ENCODE measurements around the gene LYAR.
"Not testable (repeated sequence)": the region's sequence is repeated elsewhere in the genome, so short reads cannot be mapped to it uniquely, and the experiment has no call there.

LYAR gene

DNA sequence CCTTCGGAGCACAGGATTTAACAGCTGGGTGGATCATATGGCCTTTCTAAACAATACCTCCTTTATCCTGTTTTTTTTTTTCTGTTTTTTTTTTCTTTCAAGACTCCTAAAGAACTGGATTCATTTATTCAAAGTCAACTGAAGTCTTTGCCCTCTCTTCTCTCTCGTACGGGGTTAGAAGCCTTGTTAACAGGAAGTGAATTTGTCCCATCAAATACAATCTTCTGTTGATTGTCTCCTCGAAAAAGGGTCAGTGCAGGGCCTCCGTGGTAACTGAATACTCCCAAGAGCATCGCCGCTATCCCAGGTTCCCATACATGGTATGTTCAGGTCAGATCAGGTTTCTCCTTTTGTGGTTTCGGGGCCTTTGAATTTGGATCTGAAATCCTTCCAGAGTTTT is 40.1 kb downstream of the LYAR start:
- Histone ChIP-seq H3K9me3 (ENCODE audit: low read length) (no peaks in the 10 kb centered on the region), H4K20me1 (ENCODE audit: insufficient read depth, low read length) (no peaks in the 10 kb centered on the region), H3K36me3 (ENCODE audit: insufficient read depth, low read length) (0 out of 2 replicates have a peak, but pooled peaks cover 4% of the 10 kb centered on the region), H3K4me2 (ENCODE audit: low read length) (no peak overlapping the region), H2AFZ (ENCODE audit: low read length) (no peak overlapping the region), H3K27ac (ENCODE audit: low read depth, low read length, poor library complexity, severe bottlenecking) (no peak overlapping the region), H3K9me2 (ENCODE audit: low read depth, low read length) (no peaks in the 10 kb centered on the region), H3K79me2 (ENCODE audit: insufficient read depth, low read length) (0 out of 2 replicates have a peak, but pooled peaks cover 5% of the 10 kb centered on the region), H3K4me3 (ENCODE audit: low read depth, low read length, poor library complexity, severe bottlenecking) (no peak overlapping the region), H3K27me3 (ENCODE audit: insufficient read depth, low read length) (no peaks in the 10 kb centered on the region), H3K4me1 (ENCODE audit: insufficient read depth, low read length, severe bottlenecking) (peaks cover 14% of the 10 kb centered on the region), H3K9ac (ENCODE audit: low read length) (no peak overlapping the region), H3F3A (ENCODE audit: insufficient read depth, low read length) (no peaks in the 10 kb centered on the region)
- TF ChIP-seq, protein P1, sequence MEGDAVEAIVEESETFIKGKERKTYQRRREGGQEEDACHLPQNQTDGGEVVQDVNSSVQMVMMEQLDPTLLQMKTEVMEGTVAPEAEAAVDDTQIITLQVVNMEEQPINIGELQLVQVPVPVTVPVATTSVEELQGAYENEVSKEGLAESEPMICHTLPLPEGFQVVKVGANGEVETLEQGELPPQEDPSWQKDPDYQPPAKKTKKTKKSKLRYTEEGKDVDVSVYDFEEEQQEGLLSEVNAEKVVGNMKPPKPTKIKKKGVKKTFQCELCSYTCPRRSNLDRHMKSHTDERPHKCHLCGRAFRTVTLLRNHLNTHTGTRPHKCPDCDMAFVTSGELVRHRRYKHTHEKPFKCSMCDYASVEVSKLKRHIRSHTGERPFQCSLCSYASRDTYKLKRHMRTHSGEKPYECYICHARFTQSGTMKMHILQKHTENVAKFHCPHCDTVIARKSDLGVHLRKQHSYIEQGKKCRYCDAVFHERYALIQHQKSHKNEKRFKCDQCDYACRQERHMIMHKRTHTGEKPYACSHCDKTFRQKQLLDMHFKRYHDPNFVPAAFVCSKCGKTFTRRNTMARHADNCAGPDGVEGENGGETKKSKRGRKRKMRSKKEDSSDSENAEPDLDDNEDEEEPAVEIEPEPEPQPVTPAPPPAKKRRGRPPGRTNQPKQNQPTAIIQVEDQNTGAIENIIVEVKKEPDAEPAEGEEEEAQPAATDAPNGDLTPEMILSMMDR (IDR thresholded peaks at IDR 0.05; ENCODE audit: low read length): no peak
- no peak for TF ChIP-seq EZH2 (IDR thresholded peaks at IDR 0.05; ENCODE audit: borderline replicate concordance, low read length)

DNA sequence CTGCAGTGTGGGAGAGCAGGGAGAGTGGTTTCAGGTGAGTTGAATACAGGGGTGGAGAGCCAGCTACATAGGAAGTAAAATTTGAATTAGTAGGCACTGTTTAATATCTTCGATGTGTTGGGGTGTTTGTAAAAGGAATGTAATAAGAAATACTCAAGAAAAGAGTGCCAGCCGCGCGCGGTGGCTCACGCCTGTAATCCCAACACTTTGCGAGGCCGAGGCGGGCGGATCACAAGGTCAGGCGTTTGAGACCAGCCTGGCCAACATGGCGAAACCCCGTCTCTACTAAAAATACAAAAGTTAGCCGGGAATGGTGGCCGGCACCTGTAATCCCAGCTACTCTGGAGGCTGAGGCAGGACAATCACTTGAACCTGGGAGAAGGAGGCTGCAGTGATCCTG is 40.6 kb downstream of the LYAR start:
- not testable (repeated sequence) for H3K9ac ChIP-seq (ENCODE audit: low read length); H4K20me1 ChIP-seq (ENCODE audit: insufficient read depth, low read length); H3K36me3 ChIP-seq (ENCODE audit: insufficient read depth, low read length); H3K4me3 ChIP-seq (ENCODE audit: low read depth, low read length, poor library complexity, severe bottlenecking); H3K9me3 ChIP-seq (ENCODE audit: low read length); H3K9me2 ChIP-seq (ENCODE audit: low read depth, low read length); H3K27ac ChIP-seq (ENCODE audit: low read depth, low read length, poor library complexity, severe bottlenecking); H3K4me2 ChIP-seq (ENCODE audit: low read length); H3K27me3 ChIP-seq (ENCODE audit: insufficient read depth, low read length); H3F3A ChIP-seq (ENCODE audit: insufficient read depth, low read length); H2AFZ ChIP-seq (ENCODE audit: low read length); H3K79me2 ChIP-seq (ENCODE audit: insufficient read depth, low read length)
- peaks cover 14% of the 10 kb centered on the region for H3K4me1 ChIP-seq (ENCODE audit: insufficient read depth, low read length, severe bottlenecking)

- Histone ChIP-seq H2AFZ (ENCODE audit: low read length) (no peak overlapping the region; the same call in 1 of the 2 replicates), H4K20me1 (ENCODE audit: insufficient read depth, low read length) (no peaks in the 10 kb centered on the region), H3K4me2 (ENCODE audit: low read length) (peak overlapping the region; percentile 96), H3K79me2 (ENCODE audit: insufficient read depth, low read length) (0 out of 2 replicates have a peak, but pooled peaks cover 5% of the 10 kb centered on the region), H3K9me2 (ENCODE audit: low read depth, low read length) (no peaks in the 10 kb centered on the region), H3K9me3 (ENCODE audit: low read length) (no peaks in the 10 kb centered on the region), H3K36me3 (ENCODE audit: insufficient read depth, low read length) (peaks cover 11% of the 10 kb centered on the region; the same call in 1 of the 2 replicates), H3K27ac (ENCODE audit: low read depth, low read length, poor library complexity, severe bottlenecking) (peak overlapping the region; percentile 57), H3K27me3 (ENCODE audit: insufficient read depth, low read length) (no peaks in the 10 kb centered on the region), H3K4me1 (ENCODE audit: insufficient read depth, low read length, severe bottlenecking) (peaks cover 14% of the 10 kb centered on the region), H3F3A (ENCODE audit: insufficient read depth, low read length) (no peaks in the 10 kb centered on the region), H3K9ac (ENCODE audit: low read length) (peak overlapping the region; percentile 89), H3K4me3 (ENCODE audit: low read depth, low read length, poor library complexity, severe bottlenecking) (peak overlapping the region; percentile 84)
- TF ChIP-seq, protein P1 (IDR thresholded peaks at IDR 0.05; ENCODE audit: low read length): no peak
- no peak for TF ChIP-seq EZH2 (IDR thresholded peaks at IDR 0.05; ENCODE audit: borderline replicate concordance, low read length)
Measured at GRCh38 chr4:4248885-4249203, 41.1 kb downstream of the LYAR start.

All from OCI-LY1 (cell line).